WTC11 (cell line): ENCODE data around the gene REPIN1.

Experiments
- CREB1 ChIP-seq: sonication (generic); formaldehyde crosslinking; IDR thresholded peaks from 2 replicates; pipeline ENCODE4 v1.8.0; 2023; ENCODE audit warnings: mild to moderate bottlenecking, missing genetic modification reagents
- NFE2L1 ChIP-seq: sonication (generic); formaldehyde crosslinking; IDR thresholded peaks from 2 replicates; pipeline ENCODE4 v1.8.1; 2023; ENCODE audit warnings: missing genetic modification reagents
- NFYB ChIP-seq: sonication (generic); formaldehyde crosslinking; conservative IDR thresholded peaks from 2 replicates; pipeline ENCODE4 v1.8.0; 2022; ENCODE audit warnings: low read depth, missing genetic modification reagents
- SMAD3 ChIP-seq: sonication (generic); formaldehyde crosslinking; IDR thresholded peaks from 2 replicates; pipeline ENCODE4 v1.8.0; 2022; ENCODE audit warnings: missing genetic modification reagents, mild to moderate bottlenecking, borderline replicate concordance
- TF ChIP-seq, protein P1 (sequence below): fragments of 200-600 bp; IDR thresholded peaks from 2 replicates; pipeline ENCODE4 v1.8.0; 2022; ENCODE audit warnings: antibody characterized with exemption
- TF ChIP-seq, protein P2 (sequence below): sonication (generic); formaldehyde crosslinking; conservative IDR thresholded peaks from 2 replicates; pipeline ENCODE4 v1.8.1; 2023; ENCODE audit warnings: mild to moderate bottlenecking, low read depth, missing genetic modification reagents, moderate library complexity
- TF ChIP-seq, protein P3 (sequence below): sonication (generic); formaldehyde crosslinking; IDR thresholded peaks from 2 replicates; pipeline ENCODE4 v1.8.1; 2022; ENCODE audit warnings: low read depth, missing genetic modification reagents, borderline replicate concordance
- TF ChIP-seq, protein P4 (sequence below): sonication (generic); formaldehyde crosslinking; IDR thresholded peaks from 2 replicates; pipeline ENCODE4 v1.8.0; 2022; ENCODE audit warnings: mild to moderate bottlenecking, missing genetic modification reagents
- TF ChIP-seq, protein P5 (sequence below): sonication (generic); formaldehyde crosslinking; conservative IDR thresholded peaks from 2 replicates; pipeline ENCODE4 v1.8.1; 2022; ENCODE audit warnings: mild to moderate bottlenecking, missing genetic modification reagents
- TF ChIP-seq, protein P6 (sequence below): sonication (generic); formaldehyde crosslinking; IDR thresholded peaks from 2 replicates; pipeline ENCODE4 v1.8.0; 2023; ENCODE audit warnings: missing genetic modification reagents, mild to moderate bottlenecking, borderline replicate concordance

DNA sequence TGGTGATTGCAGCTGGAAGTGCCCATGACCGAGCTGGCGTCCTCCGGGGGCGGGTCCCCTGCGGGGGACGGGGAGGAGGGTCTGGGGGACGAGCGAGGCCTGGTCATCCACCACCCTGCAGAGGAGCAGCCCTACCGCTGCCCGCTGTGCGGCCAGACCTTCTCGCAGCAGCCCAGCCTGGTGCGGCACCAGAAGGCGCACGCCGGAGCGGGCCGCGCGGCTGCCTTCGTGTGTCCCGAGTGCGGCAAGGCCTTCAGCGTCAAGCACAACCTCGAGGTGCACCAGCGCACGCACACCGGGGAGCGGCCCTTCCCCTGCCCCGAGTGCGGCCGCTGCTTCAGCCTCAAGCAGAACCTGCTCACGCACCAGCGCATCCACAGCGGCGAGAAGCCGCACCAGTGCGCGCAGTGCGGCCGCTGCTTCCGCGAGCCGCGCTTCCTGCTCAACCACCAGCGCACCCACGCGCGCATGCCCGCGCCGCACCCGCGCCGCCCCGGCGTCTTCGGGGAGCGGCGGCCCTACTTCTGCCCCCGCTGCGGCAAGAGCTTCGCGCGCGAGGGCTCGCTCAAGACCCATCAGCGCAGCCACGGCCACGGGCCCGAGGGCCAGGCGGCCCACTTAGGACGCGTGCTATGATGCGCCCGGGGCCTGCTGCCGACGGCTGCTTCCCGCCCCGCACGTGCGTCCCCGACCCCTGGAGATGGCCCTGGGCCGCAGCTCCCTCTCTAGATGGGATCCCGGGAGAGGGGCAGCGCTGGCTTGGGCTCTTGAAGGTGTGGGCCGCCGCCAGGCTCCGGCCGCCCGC lies 39.2 kb downstream of the REPIN1 start:
- TF ChIP-seq, protein P1, sequence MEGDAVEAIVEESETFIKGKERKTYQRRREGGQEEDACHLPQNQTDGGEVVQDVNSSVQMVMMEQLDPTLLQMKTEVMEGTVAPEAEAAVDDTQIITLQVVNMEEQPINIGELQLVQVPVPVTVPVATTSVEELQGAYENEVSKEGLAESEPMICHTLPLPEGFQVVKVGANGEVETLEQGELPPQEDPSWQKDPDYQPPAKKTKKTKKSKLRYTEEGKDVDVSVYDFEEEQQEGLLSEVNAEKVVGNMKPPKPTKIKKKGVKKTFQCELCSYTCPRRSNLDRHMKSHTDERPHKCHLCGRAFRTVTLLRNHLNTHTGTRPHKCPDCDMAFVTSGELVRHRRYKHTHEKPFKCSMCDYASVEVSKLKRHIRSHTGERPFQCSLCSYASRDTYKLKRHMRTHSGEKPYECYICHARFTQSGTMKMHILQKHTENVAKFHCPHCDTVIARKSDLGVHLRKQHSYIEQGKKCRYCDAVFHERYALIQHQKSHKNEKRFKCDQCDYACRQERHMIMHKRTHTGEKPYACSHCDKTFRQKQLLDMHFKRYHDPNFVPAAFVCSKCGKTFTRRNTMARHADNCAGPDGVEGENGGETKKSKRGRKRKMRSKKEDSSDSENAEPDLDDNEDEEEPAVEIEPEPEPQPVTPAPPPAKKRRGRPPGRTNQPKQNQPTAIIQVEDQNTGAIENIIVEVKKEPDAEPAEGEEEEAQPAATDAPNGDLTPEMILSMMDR: no peak
- TF ChIP-seq NFE2L1 (CRISPR knock-in tag): no peak
- TF ChIP-seq, protein P2, sequence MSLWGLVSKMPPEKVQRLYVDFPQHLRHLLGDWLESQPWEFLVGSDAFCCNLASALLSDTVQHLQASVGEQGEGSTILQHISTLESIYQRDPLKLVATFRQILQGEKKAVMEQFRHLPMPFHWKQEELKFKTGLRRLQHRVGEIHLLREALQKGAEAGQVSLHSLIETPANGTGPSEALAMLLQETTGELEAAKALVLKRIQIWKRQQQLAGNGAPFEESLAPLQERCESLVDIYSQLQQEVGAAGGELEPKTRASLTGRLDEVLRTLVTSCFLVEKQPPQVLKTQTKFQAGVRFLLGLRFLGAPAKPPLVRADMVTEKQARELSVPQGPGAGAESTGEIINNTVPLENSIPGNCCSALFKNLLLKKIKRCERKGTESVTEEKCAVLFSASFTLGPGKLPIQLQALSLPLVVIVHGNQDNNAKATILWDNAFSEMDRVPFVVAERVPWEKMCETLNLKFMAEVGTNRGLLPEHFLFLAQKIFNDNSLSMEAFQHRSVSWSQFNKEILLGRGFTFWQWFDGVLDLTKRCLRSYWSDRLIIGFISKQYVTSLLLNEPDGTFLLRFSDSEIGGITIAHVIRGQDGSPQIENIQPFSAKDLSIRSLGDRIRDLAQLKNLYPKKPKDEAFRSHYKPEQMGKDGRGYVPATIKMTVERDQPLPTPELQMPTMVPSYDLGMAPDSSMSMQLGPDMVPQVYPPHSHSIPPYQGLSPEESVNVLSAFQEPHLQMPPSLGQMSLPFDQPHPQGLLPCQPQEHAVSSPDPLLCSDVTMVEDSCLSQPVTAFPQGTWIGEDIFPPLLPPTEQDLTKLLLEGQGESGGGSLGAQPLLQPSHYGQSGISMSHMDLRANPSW (CRISPR knock-in tag): no peak
- TF ChIP-seq, protein P3, sequence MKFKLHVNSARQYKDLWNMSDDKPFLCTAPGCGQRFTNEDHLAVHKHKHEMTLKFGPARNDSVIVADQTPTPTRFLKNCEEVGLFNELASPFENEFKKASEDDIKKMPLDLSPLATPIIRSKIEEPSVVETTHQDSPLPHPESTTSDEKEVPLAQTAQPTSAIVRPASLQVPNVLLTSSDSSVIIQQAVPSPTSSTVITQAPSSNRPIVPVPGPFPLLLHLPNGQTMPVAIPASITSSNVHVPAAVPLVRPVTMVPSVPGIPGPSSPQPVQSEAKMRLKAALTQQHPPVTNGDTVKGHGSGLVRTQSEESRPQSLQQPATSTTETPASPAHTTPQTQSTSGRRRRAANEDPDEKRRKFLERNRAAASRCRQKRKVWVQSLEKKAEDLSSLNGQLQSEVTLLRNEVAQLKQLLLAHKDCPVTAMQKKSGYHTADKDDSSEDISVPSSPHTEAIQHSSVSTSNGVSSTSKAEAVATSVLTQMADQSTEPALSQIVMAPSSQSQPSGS (CRISPR knock-in tag): no peak
- no peak for TF ChIP-seq SMAD3 (CRISPR knock-in tag)
- TF ChIP-seq, protein P4, sequence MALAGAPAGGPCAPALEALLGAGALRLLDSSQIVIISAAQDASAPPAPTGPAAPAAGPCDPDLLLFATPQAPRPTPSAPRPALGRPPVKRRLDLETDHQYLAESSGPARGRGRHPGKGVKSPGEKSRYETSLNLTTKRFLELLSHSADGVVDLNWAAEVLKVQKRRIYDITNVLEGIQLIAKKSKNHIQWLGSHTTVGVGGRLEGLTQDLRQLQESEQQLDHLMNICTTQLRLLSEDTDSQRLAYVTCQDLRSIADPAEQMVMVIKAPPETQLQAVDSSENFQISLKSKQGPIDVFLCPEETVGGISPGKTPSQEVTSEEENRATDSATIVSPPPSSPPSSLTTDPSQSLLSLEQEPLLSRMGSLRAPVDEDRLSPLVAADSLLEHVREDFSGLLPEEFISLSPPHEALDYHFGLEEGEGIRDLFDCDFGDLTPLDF (CRISPR knock-in tag): no peak
- TF ChIP-seq NFYB (CRISPR knock-in tag): no peak
- TF ChIP-seq CREB1: no peak
- TF ChIP-seq, protein P5, sequence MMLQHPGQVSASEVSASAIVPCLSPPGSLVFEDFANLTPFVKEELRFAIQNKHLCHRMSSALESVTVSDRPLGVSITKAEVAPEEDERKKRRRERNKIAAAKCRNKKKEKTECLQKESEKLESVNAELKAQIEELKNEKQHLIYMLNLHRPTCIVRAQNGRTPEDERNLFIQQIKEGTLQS (CRISPR knock-in tag): no peak
- TF ChIP-seq, protein P6, sequence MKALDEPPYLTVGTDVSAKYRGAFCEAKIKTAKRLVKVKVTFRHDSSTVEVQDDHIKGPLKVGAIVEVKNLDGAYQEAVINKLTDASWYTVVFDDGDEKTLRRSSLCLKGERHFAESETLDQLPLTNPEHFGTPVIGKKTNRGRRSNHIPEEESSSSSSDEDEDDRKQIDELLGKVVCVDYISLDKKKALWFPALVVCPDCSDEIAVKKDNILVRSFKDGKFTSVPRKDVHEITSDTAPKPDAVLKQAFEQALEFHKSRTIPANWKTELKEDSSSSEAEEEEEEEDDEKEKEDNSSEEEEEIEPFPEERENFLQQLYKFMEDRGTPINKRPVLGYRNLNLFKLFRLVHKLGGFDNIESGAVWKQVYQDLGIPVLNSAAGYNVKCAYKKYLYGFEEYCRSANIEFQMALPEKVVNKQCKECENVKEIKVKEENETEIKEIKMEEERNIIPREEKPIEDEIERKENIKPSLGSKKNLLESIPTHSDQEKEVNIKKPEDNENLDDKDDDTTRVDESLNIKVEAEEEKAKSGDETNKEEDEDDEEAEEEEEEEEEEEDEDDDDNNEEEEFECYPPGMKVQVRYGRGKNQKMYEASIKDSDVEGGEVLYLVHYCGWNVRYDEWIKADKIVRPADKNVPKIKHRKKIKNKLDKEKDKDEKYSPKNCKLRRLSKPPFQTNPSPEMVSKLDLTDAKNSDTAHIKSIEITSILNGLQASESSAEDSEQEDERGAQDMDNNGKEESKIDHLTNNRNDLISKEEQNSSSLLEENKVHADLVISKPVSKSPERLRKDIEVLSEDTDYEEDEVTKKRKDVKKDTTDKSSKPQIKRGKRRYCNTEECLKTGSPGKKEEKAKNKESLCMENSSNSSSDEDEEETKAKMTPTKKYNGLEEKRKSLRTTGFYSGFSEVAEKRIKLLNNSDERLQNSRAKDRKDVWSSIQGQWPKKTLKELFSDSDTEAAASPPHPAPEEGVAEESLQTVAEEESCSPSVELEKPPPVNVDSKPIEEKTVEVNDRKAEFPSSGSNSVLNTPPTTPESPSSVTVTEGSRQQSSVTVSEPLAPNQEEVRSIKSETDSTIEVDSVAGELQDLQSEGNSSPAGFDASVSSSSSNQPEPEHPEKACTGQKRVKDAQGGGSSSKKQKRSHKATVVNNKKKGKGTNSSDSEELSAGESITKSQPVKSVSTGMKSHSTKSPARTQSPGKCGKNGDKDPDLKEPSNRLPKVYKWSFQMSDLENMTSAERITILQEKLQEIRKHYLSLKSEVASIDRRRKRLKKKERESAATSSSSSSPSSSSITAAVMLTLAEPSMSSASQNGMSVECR: no peak
